ENCODE results near the gene PCDHGB3.
A peak's percentile ranks its signal among the peaks of the same experiment; 100 is the strongest.

The PCDHGB3 gene

DNA sequence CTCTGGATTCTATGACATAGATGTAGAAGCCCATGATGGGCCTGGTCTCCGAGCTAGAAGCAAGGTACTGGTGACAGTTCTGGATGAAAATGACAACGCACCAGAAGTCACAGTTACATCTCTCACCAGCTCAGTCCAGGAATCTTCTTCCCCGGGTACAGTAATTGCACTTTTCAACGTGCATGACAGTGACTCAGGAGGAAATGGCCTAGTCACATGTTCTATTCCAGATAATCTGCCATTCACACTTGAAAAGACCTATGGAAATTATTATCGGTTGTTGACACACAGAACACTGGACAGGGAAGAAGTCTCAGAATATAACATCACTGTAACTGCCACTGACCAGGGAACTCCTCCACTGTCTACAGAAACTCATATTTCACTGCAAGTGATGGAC lies 13.9 kb upstream of the PCDHGB3 start:
- Histone ChIP-seq H3K9ac (no peak overlapping the region), H3K27ac (no peak overlapping the region), H3K36me3 (no peaks in the 10 kb centered on the region), H3K4me3 (no peak overlapping the region), H4K20me1 (no peaks in the 10 kb centered on the region), H3K27me3 (no peaks in the 10 kb centered on the region), H3K9me3 (peaks cover 67% of the 10 kb centered on the region), H3K4me1 (no peaks in the 10 kb centered on the region), H3K4me2 (no peak overlapping the region)
- TF ChIP-seq Cebpa-rat (IDR thresholded peaks at IDR 0.05) = no peak

DNA sequence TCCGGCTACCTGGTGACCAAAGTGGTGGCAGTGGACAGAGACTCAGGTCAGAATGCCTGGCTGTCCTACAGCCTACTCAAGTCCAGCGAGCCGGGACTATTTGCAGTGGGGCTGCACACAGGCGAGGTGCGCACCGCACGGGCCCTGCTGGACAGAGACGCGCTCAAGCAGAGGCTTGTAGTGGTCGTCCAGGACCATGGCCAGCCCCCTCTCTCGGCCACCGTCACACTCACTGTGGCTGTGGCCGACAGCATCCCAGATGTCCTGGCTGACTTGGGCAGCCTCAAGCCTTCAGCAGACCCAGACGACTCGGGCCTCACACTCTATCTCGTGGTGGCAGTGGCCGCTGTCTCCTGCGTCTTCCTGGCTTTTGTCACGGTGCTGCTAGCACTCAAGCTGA lies 13.1 kb upstream of the PCDHGB3 start:
- Histone ChIP-seq H3K4me3 (no peak overlapping the region), H4K20me1 (no peaks in the 10 kb centered on the region), H3K4me1 (no peaks in the 10 kb centered on the region), H3K9me3 (peaks cover 67% of the 10 kb centered on the region), H3K4me2 (no peak overlapping the region), H3K27ac (no peak overlapping the region), H3K9ac (no peak overlapping the region), H3K36me3 (no peaks in the 10 kb centered on the region), H3K27me3 (no peaks in the 10 kb centered on the region)
- TF ChIP-seq Cebpa-rat (IDR thresholded peaks at IDR 0.05) = no peak

DNA sequence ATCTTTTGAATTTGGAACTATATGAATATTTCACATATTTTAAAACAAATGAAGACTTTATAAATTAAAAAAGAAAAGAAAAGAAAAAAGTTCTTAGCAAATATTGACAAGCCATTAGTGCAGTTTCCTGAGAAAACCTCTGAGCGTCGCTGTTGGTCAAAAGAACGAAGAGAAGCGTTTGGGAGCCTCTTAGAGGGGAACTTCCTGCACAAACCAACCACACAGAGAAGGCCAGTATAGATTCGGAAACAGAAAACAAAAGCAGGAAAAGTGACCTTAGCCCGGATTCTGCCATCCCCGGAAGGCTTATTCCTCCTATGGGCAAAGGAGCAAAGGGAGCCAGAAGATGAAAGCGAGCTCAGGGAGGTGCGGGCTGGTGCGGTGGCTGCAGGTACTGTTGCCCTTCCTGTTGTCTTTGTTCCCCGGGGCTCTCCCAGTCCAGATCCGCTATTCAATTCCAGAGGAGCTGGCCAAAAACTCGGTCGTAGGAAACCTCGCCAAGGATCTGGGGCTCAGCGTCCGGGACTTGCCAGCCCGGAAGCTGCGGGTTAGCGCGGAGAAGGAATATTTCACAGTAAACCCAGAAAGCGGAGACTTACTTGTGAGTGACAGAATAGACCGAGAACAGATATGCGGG lies 10.1 kb upstream of the PCDHGB3 start, which contains the start of gene PCDHGB2:
TSS of gene PCDHGB2 (plus strand) at position 205 of the 637 bp plus-strand sequence. CDS start at position 347, 142 bp downstream.
- H3K36me3 ChIP-seq = no peaks in the 10 kb centered on the region
- peak within 1 kb of the TSS; percentile 44 for H3K4me3 ChIP-seq
- H3K9ac ChIP-seq = no peak within 1 kb of the TSS
- no peaks in the 10 kb centered on the region for H3K27me3 ChIP-seq
- TF ChIP-seq Cebpa-rat (IDR thresholded peaks at IDR 0.05) = no peak
- no peaks in the 10 kb centered on the region for H4K20me1 ChIP-seq
- peaks cover 78% of the 10 kb centered on the region for H3K9me3 ChIP-seq
- H3K4me1 ChIP-seq = no peaks in the 10 kb centered on the region
- H3K27ac ChIP-seq = no peak within 1 kb of the TSS
- H3K4me2 ChIP-seq = no peak within 1 kb of the TSS

DNA sequence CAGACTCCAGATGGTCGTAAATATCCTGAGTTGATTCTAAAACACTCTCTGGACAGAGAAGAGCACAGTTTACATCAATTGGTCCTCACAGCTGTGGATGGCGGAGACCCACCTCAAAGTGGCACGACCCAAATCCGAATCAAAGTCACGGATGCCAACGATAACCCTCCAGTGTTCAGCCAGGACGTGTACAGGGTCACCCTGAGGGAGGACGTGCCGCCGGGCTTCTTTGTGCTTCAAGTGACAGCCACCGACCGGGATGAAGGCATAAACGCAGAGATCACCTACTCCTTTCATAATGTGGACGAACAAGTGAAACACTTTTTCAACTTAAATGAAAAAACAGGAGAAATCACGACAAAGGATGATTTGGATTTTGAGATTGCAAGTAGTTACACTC lies 9.4 kb upstream of the PCDHGB3 start:
- H3K4me1 ChIP-seq = no peaks in the 10 kb centered on the region
- H3K4me3 ChIP-seq = no peak overlapping the region
- no peaks in the 10 kb centered on the region for H3K36me3 ChIP-seq
- H3K9ac ChIP-seq = no peak overlapping the region
- H3K9me3 ChIP-seq = peaks cover 78% of the 10 kb centered on the region
- no peak for TF ChIP-seq Cebpa-rat (IDR thresholded peaks at IDR 0.05)
- no peak overlapping the region for H3K4me2 ChIP-seq
- no peaks in the 10 kb centered on the region for H4K20me1 ChIP-seq
- H3K27ac ChIP-seq = no peak overlapping the region
- H3K27me3 ChIP-seq = no peaks in the 10 kb centered on the region

DNA sequence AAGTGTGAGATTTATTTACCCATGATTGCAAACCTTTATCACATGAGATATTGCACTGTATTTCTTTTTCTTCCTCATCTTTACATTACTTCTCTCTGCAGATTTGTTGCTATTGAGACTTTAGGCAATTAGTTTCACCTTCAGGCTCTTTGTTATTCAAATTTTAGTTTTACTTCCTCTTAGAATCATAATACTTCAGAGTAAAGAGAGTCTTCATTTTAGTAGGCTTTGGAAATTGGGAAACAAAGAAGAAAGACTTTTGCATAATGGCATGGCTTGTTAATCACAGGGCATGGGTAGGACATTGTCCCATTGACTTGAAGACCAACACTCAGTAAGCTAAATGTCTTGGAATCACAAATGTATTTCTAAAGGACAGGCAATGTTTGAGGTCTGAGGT lies 7.3 kb upstream of the PCDHGB3 start:
- no peak overlapping the region for H3K4me3 ChIP-seq
- no peaks in the 10 kb centered on the region for H3K36me3 ChIP-seq
- peaks cover 74% of the 10 kb centered on the region for H3K9me3 ChIP-seq
- H4K20me1 ChIP-seq = no peaks in the 10 kb centered on the region
- TF ChIP-seq Cebpa-rat (IDR thresholded peaks at IDR 0.05) = no peak
- H3K27me3 ChIP-seq = no peaks in the 10 kb centered on the region
- H3K9ac ChIP-seq = no peak overlapping the region
- no peak overlapping the region for H3K27ac ChIP-seq
- no peaks in the 10 kb centered on the region for H3K4me1 ChIP-seq
- no peak overlapping the region for H3K4me2 ChIP-seq

DNA sequence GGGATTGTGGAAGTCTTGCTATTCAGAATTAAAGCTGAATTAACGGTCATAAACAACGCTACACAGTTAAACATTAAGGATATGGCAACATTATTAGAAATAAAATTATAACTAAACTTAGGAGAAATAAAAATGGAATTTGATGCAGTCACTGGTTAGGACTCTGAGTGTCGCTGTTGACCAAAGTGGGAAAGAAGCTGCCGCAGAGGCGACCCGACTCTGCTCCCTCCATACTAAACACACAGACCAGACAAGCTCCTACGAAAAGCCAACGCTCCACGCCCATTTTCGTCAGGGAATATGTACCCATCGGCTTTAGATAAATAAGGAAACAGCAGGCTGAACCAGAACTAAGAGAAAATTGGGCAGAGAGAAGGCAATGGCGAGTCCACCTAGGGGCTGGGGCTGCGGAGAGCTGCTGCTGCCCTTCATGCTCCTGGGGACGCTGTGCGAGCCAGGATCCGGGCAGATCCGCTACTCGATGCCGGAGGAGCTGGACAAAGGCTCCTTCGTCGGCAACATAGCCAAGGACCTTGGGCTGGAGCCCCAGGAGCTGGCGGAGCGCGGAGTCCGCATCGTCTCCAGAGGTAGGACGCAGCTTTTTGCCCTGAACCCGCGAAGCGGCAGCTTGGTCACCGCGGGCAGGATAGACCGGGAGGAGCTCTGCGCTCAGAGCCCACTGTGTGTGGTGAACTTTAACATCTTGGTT lies 5.9 kb upstream of the PCDHGB3 start, which contains the start of gene PCDHGA5:
TSS of gene PCDHGA5 (plus strand) at position 211 of the 709 bp plus-strand sequence. CDS start at position 380, 169 bp downstream.
- Histone ChIP-seq H3K27ac (no peak within 1 kb of the TSS), H3K4me2 (no peak within 1 kb of the TSS), H3K9ac (no peak within 1 kb of the TSS)

DNA sequence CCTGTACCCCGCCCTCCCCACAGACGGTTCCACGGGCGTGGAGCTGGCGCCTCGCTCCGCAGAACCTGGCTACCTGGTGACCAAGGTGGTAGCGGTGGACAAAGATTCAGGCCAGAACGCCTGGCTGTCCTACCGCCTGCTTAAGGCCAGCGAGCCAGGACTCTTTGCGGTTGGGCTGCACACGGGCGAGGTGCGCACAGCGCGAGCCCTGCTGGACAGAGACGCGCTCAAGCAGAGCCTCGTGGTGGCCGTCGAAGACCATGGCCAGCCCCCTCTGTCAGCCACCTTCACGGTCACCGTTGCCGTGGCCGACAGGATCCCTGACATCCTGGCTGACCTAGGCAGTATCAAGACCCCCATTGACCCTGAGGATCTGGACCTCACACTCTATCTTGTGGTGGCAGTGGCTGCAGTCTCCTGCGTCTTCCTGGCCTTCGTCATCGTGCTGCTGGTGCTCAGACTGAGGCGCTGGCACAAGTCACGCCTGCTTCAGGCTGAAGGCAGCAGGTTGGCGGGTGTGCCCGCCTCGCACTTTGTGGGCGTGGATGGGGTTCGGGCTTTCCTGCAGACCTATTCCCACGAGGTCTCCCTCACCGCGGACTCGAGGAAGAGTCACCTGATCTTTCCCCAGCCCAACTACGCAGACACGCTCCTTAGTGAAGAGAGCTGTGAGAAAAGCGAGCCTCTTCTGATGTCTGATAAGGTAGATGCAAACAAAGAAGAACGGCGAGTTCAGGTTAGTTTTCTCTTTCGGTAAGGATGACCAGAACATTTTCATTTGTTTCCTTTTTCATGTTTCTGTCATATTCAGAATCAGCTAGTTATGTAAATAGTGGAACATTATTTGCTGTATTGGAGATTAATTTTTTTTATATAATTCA lies 3.8 kb upstream of the PCDHGB3 start:
- H3K9me3 ChIP-seq = peaks cover 71% of the 10 kb centered on the region
- no peaks in the 10 kb centered on the region for H3K36me3 ChIP-seq

More for the DNA sequence above, 5.9 kb upstream of the PCDHGB3 start, which contains the start of gene PCDHGA5:
- Histone ChIP-seq H4K20me1 (no peaks in the 10 kb centered on the region), H3K4me1 (no peaks in the 10 kb centered on the region), H3K27me3 (no peaks in the 10 kb centered on the region), H3K9me3 (peaks cover 74% of the 10 kb centered on the region), H3K36me3 (no peaks in the 10 kb centered on the region), H3K4me3 (no peak within 1 kb of the TSS)
- no peak for TF ChIP-seq Cebpa-rat (IDR thresholded peaks at IDR 0.05)

DNA sequence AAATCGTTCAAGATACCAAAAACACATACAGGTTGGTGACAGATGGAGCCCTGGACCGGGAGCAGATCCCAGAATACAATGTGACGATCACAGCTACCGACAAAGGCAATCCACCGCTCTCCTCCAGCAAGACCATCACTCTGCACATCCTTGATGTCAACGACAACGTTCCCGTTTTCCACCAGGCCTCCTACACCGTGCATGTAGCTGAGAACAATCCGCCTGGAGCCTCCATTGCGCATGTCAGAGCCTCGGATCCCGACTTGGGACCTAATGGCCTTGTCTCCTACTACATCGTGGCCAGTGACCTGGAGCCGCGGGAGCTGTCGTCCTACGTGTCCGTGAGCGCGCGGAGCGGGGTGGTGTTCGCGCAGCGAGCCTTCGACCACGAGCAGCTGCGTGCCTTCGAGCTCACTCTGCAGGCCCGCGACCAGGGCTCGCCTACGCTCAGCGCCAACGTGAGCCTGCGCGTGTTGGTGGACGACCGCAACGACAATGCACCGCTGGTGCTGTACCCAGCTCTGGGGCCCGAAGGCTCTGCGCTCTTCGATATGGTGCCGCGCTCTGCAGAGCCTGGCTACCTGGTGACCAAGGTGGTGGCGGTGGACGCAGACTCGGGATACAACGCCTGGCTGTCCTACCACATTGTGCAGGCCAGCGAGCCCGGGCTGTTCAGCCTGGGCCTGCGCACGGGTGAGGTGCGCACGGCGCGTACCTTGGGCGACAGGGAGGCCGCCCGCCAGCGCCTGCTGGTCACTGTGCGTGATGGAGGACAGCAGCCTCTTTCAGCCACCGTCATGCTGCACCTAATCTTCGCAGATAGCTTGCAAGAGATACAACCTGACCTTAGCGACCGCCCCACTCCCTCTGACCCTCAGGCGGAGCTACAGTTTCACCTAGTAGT lies 1.8 kb downstream of the PCDHGB3 start:
- TF ChIP-seq Cebpa-rat (IDR thresholded peaks at IDR 0.05) = no peak
- H4K20me1 ChIP-seq = no peaks in the 10 kb centered on the region
- no peak overlapping the region for H3K4me2 ChIP-seq
- no peaks in the 10 kb centered on the region for H3K4me1 ChIP-seq
- H3K27me3 ChIP-seq = no peaks in the 10 kb centered on the region
- H3K36me3 ChIP-seq = 0 out of 2 replicates have a peak, but pooled peaks cover 7% of the 10 kb centered on the region
- no peak overlapping the region for H3K9ac ChIP-seq
- peaks cover 69% of the 10 kb centered on the region for H3K9me3 ChIP-seq
- H3K27ac ChIP-seq = no peak overlapping the region
- no peak overlapping the region for H3K4me3 ChIP-seq

More for the DNA sequence above, 3.8 kb upstream of the PCDHGB3 start:
- H3K27ac ChIP-seq = no peak overlapping the region
- H3K27me3 ChIP-seq = no peaks in the 10 kb centered on the region
- H3K4me1 ChIP-seq = no peaks in the 10 kb centered on the region
- TF ChIP-seq Cebpa-rat (IDR thresholded peaks at IDR 0.05) = no peak
- no peaks in the 10 kb centered on the region for H4K20me1 ChIP-seq
- no peak overlapping the region for H3K9ac ChIP-seq
- H3K4me3 ChIP-seq = no peak overlapping the region
- H3K4me2 ChIP-seq = no peak overlapping the region
